Lower lobe of right lung (tissue), 2 donors: ENCODE measurements around the gene TCAF2. TPM values are rescaled to one million over a fixed set of nuclear protein-coding genes. Genes with fewer than 3 reads are reported as not detected.
"Not testable (repeated sequence)": the region's sequence is repeated elsewhere in the genome, so short reads cannot be mapped to it uniquely, and the experiment has no call there.

Source experiments
- ATAC-seq, 2 donors: fragments of 200-7000 bp; cut with Tn5 transposase; one replicate each; pipeline ENCODE4 v1.9.1; 2020 to 2022; ENCODE audit warnings: mild to moderate bottlenecking in 2 of 2, moderate library complexity in 2 of 2
- DNase-seq: peaks from one replicate; pipeline ENCODE4 v3.0.0-alpha.2; 2020
- H3K27ac ChIP-seq: fragments of 200-600 bp; one replicate; pipeline ENCODE4 v1.8.0; 2022
- H3K27me3 ChIP-seq: fragments of 200-600 bp; one replicate; pipeline ENCODE4 v1.8.0; 2022; ENCODE audit warnings: low read depth
- H3K36me3 ChIP-seq: fragments of 200-600 bp; one replicate; pipeline ENCODE4 v1.8.0; 2022; ENCODE audit warnings: mild to moderate bottlenecking
- H3K4me1 ChIP-seq: fragments of 200-600 bp; one replicate; pipeline ENCODE4 v1.8.0; 2022
- H3K4me3 ChIP-seq: fragments of 200-600 bp; one replicate; pipeline ENCODE4 v1.8.0; 2022; ENCODE audit warnings: mild to moderate bottlenecking
- H3K9me3 ChIP-seq: fragments of 200-600 bp; one replicate; pipeline ENCODE4 v1.8.0; 2022
- intact Hi-C: fragments of 100-400 bp; cut with DNase I; formaldehyde crosslinking; loops from one replicate; pipeline ENCODE4 v1.11.0; 2022
- long read RNA-seq: library from polyadenylated mRNA; unstranded; transcript quantifications from one replicate; pipeline ENCODE4 v2.0.0, GENCODE V29; 2021
- total RNA-seq: library from RNA; stranded (reverse); fragmentation: NEBNext Ultra II Directional; extraction: Animal tissue kit (Norgen Biotek cat#: 25700); gene quantifications from one replicate; pipeline ENCODE4 v1.2.1, GENCODE V29; 2021
- donor health status: DM: no; HTN: yes; CAD: no; lungs with severe emphysema.

TCAF2 gene
- total RNA-seq, result 6.2 TPM
- long read RNA-seq, full-length matches to known transcripts, result 1 of 9 reads
- long read RNA-seq, partial matches to known transcripts, result 2 of 9 reads
- long read RNA-seq, other reads (novel, unspliced or antisense), result 6 of 9 reads

DNA sequence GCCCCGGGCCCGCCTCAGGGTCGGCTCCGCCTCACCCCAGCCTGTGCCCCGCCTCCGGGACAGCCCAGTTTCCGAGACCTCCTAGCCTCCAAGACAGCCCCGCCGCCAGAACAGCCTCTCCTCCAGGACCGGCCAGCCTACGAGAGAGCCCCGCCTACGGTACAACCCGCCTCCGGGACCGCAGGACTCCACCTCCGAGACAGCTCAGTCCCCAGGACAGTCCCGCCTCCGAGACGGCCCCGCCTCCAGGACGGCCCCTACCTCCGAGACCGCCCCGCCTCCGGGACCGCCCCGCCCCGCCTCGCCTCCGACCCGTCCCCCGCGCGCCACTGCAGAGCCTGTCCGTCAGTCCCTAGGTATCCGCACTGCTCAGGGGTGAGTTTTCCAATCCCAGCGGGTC, at the start of gene TCAF2:
TCAF2 (plus strand) TSS at position 329 of the 400 bp plus-strand sequence.
- DNase-seq, H3K9me3 ChIP-seq, H3K36me3 ChIP-seq, H3K27me3 ChIP-seq, H3K27ac ChIP-seq, intact Hi-C loops, H3K4me1 ChIP-seq, H3K4me3 ChIP-seq: not testable (repeated sequence)
- peak; percentile 98 to 99 for ATAC-seq

DNA sequence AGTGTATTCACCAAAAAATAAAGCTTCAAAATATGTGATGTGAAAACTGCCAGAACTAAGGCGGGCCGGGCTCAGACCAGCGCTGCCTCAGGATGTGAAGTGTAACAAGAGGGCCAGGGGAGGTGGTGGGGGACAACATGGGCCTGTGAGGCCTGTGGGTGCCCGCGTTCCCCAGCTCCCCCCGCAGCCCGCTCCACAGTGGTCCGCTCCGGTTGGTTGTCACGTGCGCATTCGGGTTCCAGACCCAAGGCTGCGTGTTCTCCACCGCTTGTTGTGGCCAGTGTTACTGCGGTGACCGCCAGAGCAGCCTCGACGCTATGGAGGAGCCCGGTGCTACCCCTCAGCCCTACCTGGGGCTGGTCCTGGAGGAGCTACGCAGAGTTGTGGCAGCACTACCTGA, 49.3 kb upstream of the TCAF2 start, which contains the start of gene CTAGE15:
CTAGE15 (plus strand) TSS at position 301 of the 400 bp plus-strand sequence; CDS start at position 318, 17 bp downstream.
- ATAC-seq, intact Hi-C loops, DNase-seq, H3K36me3 ChIP-seq, H3K9me3 ChIP-seq, H3K4me1 ChIP-seq, H3K27me3 ChIP-seq, H3K27ac ChIP-seq, H3K4me3 ChIP-seq: not testable (repeated sequence)

DNA sequence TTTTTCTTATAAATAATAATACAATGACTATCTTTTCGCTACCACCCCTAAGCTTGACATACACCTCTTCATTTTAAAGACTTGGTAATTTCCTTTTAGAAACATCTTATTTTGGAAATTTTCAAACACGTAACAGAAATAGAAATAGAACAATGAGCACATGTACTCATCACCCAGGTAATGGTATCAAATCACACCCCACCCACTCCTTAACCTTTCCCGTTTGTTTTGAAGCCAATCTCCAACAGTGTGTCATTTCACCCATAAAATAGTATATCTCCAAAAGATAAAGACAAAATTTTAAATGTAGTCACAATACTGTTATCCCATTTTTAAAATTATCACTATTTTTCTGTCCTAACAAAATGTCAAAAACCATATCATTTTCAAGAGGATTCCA, 32.6 kb upstream of the TCAF2 start:
- ATAC-seq, DNase-seq: not testable (repeated sequence)

DNA sequence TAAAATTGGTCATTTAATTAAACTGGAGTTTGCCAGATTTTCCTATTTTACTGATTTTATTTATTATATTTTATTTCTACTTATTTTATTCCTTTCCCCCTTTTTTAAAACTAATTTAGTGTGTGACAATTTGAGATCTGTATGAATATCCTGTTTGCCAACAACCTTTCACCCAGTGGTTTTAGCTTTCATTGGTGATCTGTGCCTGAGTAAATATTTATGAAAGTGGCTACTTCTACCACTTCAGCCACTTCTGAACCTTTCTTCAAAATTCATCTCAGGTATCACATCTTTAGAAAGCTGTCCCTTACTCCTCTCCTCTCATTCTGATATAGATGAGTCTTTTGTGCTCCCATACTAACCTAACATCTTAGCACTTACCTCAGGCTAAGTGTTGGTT, 30.9 kb upstream of the TCAF2 start:
- H3K9me3 ChIP-seq, intact Hi-C loops, H3K27ac ChIP-seq, H3K4me3 ChIP-seq, H3K4me1 ChIP-seq, H3K36me3 ChIP-seq, DNase-seq, H3K27me3 ChIP-seq, ATAC-seq: not testable (repeated sequence)

More for the DNA sequence above, 32.6 kb upstream of the TCAF2 start:
- H3K27ac ChIP-seq, H3K9me3 ChIP-seq, H3K36me3 ChIP-seq, intact Hi-C loops, H3K4me1 ChIP-seq, H3K4me3 ChIP-seq, H3K27me3 ChIP-seq: not testable (repeated sequence)

DNA sequence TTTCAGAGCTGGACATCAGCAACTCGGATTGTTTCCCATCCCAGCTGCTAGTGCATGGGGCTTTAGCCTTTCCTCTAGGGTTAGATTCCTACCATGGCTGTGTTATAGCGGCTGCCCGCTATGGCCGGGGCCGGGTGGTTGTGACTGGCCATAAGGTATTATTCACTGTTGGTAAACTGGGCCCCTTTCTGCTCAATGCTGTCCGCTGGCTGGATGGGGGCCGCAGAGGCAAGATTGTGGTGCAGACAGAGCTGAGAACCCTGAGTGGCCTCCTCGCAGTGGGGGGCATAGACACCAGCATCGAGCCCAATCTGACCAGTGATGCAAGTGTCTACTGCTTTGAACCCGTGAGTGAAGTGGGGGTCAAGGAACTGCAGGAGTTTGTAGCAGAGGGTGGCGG, 22.7 kb upstream of the TCAF2 start:
- H3K36me3 ChIP-seq, H3K27ac ChIP-seq, H3K27me3 ChIP-seq, intact Hi-C loops, H3K4me3 ChIP-seq, H3K9me3 ChIP-seq, H3K4me1 ChIP-seq, DNase-seq: not testable (repeated sequence)
- peak in 1 of 2 donors; percentile 36 for ATAC-seq

DNA sequence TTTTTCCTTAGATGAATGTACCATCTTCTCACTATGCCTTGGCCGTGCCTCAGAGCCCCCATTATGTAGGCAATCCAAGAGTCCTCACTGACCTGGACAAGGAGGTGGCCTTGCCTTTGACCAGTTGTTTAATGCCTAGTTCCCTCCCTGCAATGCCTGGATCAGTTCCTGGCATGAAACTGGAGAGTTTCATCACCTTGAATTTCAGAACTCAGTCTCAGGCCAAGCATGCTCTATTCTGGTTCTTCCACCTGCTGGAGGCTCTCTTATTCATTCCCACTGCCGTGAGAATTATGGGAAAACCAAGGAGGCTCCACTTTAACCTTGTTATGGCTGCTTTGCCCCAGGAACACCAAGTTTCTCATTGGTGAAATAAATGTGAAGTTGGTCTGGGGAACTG, 17.2 kb upstream of the TCAF2 start:
- H3K27ac ChIP-seq, H3K27me3 ChIP-seq, DNase-seq, H3K9me3 ChIP-seq, H3K4me3 ChIP-seq, intact Hi-C loops, H3K4me1 ChIP-seq, H3K36me3 ChIP-seq, ATAC-seq: not testable (repeated sequence)

DNA sequence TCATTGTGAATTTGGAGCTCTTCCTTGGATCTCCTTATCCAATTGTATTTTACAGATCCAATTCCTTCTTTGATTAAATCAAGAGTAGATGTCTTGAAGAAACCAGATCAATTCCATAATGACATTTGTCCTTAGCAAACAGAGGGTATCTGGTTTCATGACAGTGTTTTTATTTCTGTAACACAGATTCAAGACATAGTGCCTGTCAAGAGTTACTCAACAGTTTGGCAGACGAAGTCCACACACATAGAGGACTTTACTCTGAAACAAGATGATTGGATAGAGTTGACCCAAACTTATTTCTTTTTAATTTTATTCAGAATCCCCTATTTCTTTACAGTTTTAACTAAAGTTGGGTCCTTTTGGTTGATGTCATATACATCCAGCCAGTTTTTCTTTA, 14.7 kb upstream of the TCAF2 start:
- H3K9me3 ChIP-seq, H3K27ac ChIP-seq, H3K4me3 ChIP-seq, ATAC-seq, DNase-seq, H3K4me1 ChIP-seq, H3K27me3 ChIP-seq, H3K36me3 ChIP-seq, intact Hi-C loops: not testable (repeated sequence)

DNA sequence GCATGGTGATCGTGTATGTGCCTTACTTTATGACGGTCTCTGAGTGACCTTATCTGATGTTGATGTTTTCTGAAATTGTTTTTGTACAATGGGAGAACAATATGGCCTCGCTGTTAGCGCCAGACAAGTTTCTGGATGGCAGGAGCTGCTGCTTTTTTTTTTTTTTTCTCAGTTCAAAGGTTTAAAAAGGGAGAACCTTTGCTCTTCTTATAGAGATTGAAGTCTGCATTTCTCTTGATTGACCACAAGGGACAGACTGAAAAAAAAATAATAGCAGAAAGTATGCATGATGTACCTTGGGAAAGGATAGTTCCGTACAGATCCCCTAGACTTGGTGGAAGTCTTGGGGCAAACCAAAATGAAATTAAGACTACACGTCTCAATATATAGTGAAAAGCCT, 5.2 kb upstream of the TCAF2 start:
- H3K4me3 ChIP-seq, intact Hi-C loops, H3K4me1 ChIP-seq, DNase-seq, H3K9me3 ChIP-seq, H3K27me3 ChIP-seq, H3K36me3 ChIP-seq, H3K27ac ChIP-seq, ATAC-seq: not testable (repeated sequence)

DNA sequence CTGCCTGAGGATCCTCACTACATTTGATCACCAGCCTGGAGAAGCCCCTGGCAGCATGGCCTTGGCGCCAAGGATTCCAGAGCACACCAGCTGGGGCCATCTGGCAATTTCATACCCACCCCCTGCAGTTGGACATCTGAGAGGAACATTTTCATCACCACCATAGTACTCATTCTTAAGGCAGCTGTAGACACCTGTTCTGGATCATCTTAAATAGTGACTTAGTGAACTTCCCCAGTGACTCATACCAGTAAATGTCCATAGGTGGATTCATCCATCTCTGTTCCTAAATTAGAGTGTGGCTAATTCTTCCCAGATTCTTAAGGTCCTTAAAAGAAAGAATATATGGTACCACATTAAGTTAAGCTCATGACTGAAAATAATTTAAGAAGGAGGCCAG, 3.6 kb upstream of the TCAF2 start:
- H3K36me3 ChIP-seq, intact Hi-C loops, H3K27me3 ChIP-seq, H3K9me3 ChIP-seq, H3K4me1 ChIP-seq, H3K4me3 ChIP-seq, DNase-seq, ATAC-seq, H3K27ac ChIP-seq: not testable (repeated sequence)

DNA sequence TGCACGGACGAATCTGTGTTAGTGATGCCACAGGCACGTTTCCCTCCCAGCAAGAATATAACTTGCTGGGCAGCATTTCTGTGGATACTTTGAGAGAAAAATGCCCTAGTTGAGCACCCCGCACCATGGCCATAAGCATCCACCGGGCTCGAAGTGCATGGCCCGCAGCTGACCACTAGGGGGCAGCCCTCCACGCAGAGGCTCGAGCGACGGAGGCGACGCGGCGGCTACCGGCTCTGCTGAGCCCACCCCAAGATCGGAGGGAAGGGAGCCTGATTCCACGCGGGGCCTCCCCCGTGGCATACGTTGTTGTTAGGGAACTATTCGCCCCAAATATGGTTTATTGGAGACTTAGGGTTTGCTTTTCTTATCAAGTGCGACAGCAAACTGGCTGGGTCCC, 716 bp upstream of the TCAF2 start:
- H3K36me3 ChIP-seq, DNase-seq, H3K9me3 ChIP-seq, intact Hi-C loops, H3K4me1 ChIP-seq, H3K27ac ChIP-seq, H3K27me3 ChIP-seq, H3K4me3 ChIP-seq: not testable (repeated sequence)
- peak; percentile 81 to 91 for ATAC-seq

DNA sequence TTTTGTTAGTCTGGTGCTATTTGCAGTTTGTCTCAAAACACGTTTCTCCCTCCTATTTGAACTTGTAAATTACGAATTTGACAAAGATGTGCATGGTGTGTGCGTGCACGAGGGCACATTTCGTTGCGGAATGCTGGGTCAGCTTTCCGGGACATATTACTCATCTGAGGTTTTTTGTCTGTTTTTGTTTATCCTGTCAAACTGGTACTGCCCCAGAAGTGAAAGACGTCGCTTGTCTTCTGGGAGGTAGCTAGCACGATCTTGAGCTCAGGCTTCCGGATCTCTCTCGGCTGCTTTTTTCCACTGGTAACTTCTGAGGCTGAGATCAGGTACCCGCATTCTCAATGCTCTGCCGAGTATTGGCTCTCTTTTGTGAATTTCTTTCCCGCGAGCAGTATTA, 401 bp downstream of the TCAF2 start:
- H3K4me1 ChIP-seq, H3K36me3 ChIP-seq, H3K27ac ChIP-seq, intact Hi-C loops, H3K9me3 ChIP-seq, H3K4me3 ChIP-seq, H3K27me3 ChIP-seq, DNase-seq: not testable (repeated sequence)
- peak; percentile 25 to 48 for ATAC-seq

DNA sequence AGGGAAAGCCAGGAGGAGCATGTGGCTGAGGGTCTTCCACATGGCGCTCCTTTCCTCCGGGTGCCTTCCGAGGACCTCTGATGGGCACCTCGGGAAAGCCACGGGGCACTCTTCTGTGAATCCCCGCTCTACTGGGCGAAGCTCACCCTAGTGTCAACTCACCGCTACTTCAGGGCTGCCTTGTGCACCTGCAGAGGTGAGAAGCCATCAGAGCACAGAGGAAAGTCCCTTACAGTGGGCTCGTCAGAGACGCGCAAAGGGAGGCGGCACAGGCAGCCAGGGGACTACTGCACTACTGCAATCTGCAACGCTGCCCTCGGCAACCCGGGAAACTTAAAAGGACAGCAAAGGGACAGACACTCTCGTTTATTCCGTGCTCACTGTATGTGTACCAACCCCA, 1.4 kb downstream of the TCAF2 start:
- H3K9me3 ChIP-seq, H3K36me3 ChIP-seq, H3K27ac ChIP-seq, ATAC-seq, H3K4me1 ChIP-seq, H3K4me3 ChIP-seq, DNase-seq, intact Hi-C loops, H3K27me3 ChIP-seq: not testable (repeated sequence)

DNA sequence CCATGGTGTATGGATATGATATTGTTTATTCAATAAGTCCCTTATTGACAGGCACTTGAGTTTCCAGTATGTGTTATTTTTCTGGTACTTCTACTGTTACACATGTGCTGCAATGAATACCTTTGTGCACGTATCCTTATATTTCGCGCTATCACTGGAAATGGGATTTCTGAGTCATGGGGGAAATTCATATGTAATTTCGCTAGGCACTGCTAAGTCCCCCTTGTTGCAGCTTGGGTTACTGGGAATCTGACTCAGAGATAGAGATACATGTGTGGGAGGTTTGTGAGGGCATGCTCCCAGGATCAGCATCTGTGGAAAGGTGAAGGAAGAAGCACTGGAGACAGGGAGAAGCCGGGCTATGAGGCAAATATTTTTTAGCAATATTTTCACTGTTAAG, 9.9 kb downstream of the TCAF2 start:
- H3K9me3 ChIP-seq, H3K27me3 ChIP-seq, H3K36me3 ChIP-seq, H3K4me3 ChIP-seq, H3K4me1 ChIP-seq, DNase-seq, H3K27ac ChIP-seq, intact Hi-C loops, ATAC-seq: not testable (repeated sequence)

DNA sequence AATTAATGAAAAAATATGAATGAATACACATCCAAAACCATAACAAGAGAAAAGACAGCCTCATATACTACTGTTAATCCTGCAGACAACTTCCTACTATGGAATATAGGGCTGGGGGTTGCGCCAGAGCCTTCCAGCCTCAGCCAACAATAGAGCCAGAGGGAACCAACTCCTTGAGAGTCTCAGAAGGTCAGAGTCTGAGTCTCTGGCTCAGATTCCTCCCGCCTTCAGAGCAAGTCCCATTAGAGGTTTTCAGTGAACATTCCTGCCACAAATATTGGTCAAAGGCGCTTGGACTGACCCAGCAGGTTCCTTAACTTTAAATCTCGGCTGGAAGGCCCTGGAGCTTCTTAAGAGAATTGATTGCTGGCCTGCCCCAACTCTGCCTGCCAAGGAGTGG, 11.7 kb downstream of the TCAF2 start:
- H3K36me3 ChIP-seq, DNase-seq, H3K9me3 ChIP-seq, H3K4me3 ChIP-seq, H3K27me3 ChIP-seq, intact Hi-C loops, H3K27ac ChIP-seq, H3K4me1 ChIP-seq: not testable (repeated sequence)
- peak; percentile 17 to 53 for ATAC-seq
